Lower leg skin (tissue), 3 donors: ENCODE measurements around the gene MYO3B.

Source experiments
- POLR2A ChIP-seq, 2 donors: fragments of 450-650 bp; IDR thresholded peaks; one replicate each; pipeline ENCODE4 v1.6.1; 2016 to 2017; ENCODE audit warnings: antibody characterized with exemption in 2 of 2, mild to moderate bottlenecking in 1 of 2, moderate library complexity in 1 of 2
- TF ChIP-seq, protein P1 (sequence below), 3 donors: fragments of 450-650 bp; IDR thresholded peaks; one replicate each; pipeline ENCODE4 v1.5.1; 2016; ENCODE audit warnings: antibody characterized with exemption in 3 of 3, mild to moderate bottlenecking in 3 of 3, moderate library complexity in 2 of 3

DNA sequence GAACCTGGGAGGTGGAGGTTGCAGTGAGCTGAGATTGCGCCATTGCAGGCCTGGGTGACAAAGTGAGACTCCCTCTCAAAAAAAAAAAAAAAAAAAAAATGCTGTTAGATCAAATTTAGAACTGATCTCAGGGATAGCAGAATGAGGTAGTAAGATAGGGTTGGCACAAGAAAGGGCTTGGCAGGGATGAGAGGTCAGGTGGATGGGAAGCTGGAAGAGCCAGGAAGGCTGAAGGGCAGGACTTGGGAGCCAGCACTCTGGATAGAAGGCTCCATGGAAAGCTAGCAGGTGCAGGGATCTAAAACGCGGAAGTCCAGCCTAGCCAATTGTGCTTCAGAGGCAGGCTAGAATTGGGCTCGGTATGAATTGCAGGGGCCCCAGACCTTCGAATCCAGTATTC lies 286.3 kb downstream of the MYO3B start:
- TF ChIP-seq, protein P1, sequence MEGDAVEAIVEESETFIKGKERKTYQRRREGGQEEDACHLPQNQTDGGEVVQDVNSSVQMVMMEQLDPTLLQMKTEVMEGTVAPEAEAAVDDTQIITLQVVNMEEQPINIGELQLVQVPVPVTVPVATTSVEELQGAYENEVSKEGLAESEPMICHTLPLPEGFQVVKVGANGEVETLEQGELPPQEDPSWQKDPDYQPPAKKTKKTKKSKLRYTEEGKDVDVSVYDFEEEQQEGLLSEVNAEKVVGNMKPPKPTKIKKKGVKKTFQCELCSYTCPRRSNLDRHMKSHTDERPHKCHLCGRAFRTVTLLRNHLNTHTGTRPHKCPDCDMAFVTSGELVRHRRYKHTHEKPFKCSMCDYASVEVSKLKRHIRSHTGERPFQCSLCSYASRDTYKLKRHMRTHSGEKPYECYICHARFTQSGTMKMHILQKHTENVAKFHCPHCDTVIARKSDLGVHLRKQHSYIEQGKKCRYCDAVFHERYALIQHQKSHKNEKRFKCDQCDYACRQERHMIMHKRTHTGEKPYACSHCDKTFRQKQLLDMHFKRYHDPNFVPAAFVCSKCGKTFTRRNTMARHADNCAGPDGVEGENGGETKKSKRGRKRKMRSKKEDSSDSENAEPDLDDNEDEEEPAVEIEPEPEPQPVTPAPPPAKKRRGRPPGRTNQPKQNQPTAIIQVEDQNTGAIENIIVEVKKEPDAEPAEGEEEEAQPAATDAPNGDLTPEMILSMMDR (IDR thresholded peaks at IDR 0.05) = no peak
- TF ChIP-seq POLR2A (IDR thresholded peaks at IDR 0.05) = no peak
